GM19372 (cell line): ENCODE measurements around the gene UTP18.
A peak's percentile ranks its signal among the peaks of the same experiment; 100 is the strongest.
"Not testable (repeated sequence)": the region's sequence is repeated elsewhere in the genome, so short reads cannot be mapped to it uniquely, and the experiment has no call there.

ENCODE experiments used
- ATAC-seq: cut with Tn5 transposase; IDR thresholded peaks from one replicate; pipeline ENCODE4 v1.9.1; 2021; ENCODE audit warnings: mild to moderate bottlenecking, low read depth, moderate library complexity; ENCODE audit not compliant: unreplicated experiment

Gene UTP18

DNA sequence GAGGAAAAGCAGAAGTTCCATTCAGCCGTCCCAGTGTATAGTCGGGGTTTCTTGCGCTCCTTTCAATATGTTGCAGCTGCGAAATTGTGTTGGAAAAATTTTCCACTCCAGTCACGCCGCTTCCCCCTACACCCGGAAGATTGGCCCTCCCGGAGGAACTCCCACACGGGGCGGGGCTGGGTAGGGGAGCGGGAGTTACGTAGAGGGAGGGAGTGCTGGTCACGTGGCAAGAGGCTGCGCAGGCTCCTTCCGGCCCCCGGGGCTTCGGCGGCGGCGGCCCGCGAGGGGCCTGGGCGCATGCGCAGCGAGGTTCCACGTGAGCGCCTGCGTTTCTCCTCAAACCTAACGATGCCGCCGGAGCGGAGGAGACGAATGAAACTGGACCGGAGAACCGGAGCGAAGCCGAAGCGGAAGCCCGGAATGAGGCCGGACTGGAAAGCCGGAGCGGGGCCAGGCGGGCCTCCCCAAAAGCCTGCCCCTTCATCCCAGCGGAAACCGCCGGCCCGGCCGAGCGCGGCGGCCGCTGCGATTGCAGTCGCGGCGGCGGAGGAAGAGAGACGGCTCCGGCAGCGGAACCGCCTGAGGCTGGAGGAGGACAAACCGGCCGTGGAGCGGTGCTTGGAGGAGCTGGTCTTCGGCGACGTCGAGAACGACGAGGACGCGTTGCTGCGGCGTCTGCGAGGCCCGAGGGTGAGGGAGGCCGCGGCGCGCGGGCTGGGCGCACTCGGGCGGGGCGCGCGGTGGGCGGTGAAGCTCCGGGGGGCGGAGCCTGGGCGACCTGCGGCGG lies at the start of gene UTP18:
TSS of gene UTP18 (plus strand) at position 310 of the 787 bp plus-strand sequence. CDS start at position 349, 39 bp downstream.
- peak; percentile 71 for ATAC-seq

GRCh38 chr17:51214920-51215319 lies 45.4 kb upstream of the UTP18 start:
- ATAC-seq, result no peak

- ATAC-seq, result no peak
These were observed 42.4 kb upstream of the UTP18 start for GRCh38 chr17:51217946-51218345.

DNA sequence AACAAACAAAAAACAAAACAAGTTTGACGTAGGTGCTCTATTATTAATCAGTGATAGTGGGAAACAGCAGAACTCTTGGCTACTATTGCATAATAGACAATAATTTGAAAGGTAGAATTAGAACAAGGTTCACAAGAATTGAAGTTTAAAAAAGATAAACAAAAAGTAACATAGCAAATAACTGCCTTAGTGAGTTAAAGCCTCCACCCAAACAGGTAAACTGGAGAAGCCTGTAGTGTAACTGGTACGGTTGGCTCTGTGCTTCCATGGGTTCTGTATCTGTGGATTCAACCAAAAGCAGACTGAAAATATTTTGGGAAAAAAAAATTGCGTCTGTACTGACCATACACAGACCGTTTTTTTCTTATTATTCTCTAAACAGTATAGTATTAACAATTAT lies 39.0 kb upstream of the UTP18 start:
- no peak for ATAC-seq

GRCh38 chr17:51224402-51225262 lies 35.7 kb upstream of the UTP18 start:
- no peak for ATAC-seq

GRCh38 chr17:51225523-51225922 lies 34.8 kb upstream of the UTP18 start:
- ATAC-seq, result not testable (repeated sequence)

DNA sequence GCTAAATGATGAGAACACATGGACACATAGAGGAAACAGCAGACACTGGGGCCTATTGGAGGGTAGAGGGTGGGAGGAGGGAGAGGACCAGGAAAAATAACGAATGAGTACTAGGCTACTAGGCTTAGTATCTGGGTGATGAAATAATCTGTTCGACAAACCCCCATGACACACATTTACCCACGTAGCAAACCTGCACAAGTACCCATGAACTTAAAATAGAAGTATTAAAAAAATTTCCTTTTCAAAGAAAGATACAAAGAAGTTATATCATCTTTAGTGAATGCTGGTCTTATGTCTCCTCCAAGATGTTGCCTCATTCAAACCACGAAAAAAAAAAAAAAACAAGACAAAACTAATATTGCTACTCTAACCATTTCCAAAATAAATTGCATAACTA lies 32.2 kb upstream of the UTP18 start:
- ATAC-seq, result no peak

DNA sequence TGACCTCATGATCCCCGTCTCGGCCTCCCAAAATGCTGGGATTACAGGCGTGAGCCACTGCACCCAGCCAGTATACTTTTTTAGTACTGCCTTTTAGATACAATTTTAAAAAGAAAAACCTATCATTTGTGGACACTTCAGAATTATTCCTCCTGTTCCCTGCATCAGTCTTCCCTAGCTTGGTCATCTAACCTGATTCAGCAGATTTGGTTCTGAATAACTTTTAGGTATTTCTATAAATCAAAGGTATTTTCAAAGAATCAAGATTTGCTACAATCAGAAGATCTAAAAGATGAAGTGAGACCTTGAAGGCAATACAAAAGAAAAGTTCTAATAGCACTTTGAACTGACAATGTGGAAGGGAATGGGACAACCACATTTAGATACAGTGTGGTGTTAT lies 30.5 kb upstream of the UTP18 start:
- ATAC-seq, result no peak

GRCh38 chr17:51230306-51230705 lies 30.0 kb upstream of the UTP18 start:
- ATAC-seq, result no peak

DNA sequence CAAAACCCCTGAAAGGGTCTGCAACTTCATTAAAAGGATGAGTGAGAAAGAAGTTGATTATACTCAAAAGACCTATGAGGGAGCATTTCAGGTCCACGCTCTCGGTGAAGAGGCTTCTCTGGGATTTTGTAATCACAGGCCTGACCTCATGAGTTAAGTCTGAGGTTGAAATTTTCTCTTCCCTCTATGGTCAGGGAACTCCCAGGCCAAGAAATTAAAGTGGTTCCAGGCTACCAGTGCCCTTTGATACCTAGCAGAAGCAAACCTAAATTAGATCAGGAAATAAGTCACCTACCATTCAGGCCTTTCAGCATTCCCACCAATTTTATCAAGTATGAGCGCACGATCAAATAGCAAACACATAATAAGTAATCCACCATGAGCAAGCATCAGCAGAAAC lies 28.3 kb upstream of the UTP18 start:
- no peak for ATAC-seq

GRCh38 chr17:51234162-51234561 lies 26.2 kb upstream of the UTP18 start:
- no peak for ATAC-seq

GRCh38 chr17:51238255-51238887 lies 22.0 kb upstream of the UTP18 start:
- ATAC-seq, result no peak

DNA sequence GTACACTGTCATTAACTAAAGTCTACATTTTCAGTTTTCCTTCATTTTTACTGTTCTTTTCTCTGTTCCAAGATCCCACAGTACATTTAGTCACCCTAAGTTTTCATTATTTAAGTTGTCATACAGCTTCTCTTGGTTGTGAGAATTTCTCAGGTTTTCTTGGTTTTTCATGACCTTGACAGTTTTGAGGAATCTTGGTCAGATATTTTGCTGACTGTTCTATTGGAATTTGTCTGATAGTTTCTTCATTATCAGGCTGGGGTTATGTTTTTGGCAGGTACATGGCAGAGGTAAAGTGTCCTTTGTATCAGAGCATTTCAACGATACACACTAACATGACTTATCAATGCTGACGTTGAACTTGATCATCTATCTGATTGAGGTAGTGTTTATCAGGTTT lies 20.1 kb upstream of the UTP18 start:
- ATAC-seq, result no peak

DNA sequence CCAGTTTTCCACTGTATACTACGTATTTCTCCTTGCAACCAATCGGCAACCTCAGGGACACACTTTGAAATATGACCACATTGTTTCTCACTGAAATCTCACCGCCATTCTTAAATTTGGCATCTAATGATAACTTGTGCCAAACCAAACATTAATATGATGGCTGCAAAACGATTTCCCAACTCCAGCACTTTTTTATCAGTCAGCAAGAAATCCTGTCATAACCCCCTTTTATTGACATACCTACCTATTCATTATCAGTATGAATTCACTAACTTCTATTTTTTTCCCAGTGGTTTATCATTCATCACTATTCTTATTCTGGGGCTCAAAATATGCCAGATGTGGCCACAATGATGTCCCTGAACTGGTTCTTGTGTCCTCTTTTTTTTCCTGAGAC lies 16.3 kb upstream of the UTP18 start:
- no peak for ATAC-seq

DNA sequence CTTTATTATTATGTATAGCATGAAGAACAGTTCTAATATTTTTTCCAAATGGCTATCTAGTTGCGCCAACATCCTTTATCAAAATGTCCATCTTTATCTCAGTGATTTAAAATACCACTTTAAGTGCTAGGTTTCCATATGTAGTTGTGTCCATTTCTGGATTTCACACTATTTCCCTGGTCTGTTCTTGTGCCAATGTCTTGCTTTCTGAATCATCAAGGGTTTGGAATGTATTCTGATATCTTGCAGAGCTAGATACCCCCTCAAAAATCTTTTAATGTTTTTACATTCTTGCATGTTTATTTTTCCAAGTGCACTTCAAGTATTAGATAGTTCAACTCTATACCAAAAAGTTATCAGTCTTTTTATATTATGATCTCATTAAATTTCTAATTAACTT lies 14.8 kb upstream of the UTP18 start:
- no peak for ATAC-seq

DNA sequence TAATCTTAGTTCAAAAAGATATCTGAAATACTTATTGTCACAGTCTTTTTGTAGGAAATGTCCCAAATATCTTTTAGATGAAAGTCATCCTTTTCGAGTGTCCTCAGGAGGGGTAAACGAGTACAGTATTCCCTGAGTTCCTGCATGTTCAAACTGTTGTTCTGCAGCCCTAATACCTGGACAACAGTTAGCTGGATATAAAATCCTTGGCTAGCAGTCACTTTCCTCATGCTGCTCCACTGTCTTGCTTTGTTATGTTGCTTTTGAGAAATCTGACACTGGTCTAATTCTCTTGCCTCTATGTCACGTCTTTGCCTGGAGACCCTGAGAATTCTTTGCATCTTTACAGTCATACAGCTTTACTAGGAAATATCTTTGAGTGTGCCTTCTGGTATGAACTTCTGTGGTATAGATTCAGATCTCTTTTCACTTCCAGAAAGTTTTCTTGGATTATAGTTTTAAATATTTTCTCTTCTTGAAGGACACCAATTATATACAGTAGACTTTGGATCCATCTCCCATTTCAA lies 10.0 kb upstream of the UTP18 start:
- no peak for ATAC-seq

DNA sequence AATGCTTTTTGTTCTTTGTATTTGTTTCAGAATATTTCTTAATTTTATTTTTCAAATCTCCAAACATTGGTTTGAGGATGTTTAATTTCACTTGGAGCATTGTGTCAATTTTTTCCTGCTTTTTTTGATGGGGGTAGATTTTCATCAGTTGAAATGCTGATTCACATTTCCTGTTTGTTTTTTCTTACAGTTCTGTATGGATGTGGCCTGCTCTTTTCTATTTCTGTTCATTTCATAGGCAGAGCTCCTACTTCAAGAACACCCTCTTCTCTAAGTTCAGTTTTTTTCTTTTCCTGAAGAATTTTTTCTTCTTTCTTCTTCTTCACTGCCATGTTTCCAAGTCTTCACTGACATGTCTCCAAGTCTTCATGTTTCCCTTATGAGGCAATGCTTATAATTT lies 9.3 kb upstream of the UTP18 start:
- no peak for ATAC-seq

GRCh38 chr17:51255673-51256072 lies 4.7 kb upstream of the UTP18 start:
- ATAC-seq, result no peak

- ATAC-seq, result no peak
These were observed 4.2 kb upstream of the UTP18 start for GRCh38 chr17:51256101-51256500.

DNA sequence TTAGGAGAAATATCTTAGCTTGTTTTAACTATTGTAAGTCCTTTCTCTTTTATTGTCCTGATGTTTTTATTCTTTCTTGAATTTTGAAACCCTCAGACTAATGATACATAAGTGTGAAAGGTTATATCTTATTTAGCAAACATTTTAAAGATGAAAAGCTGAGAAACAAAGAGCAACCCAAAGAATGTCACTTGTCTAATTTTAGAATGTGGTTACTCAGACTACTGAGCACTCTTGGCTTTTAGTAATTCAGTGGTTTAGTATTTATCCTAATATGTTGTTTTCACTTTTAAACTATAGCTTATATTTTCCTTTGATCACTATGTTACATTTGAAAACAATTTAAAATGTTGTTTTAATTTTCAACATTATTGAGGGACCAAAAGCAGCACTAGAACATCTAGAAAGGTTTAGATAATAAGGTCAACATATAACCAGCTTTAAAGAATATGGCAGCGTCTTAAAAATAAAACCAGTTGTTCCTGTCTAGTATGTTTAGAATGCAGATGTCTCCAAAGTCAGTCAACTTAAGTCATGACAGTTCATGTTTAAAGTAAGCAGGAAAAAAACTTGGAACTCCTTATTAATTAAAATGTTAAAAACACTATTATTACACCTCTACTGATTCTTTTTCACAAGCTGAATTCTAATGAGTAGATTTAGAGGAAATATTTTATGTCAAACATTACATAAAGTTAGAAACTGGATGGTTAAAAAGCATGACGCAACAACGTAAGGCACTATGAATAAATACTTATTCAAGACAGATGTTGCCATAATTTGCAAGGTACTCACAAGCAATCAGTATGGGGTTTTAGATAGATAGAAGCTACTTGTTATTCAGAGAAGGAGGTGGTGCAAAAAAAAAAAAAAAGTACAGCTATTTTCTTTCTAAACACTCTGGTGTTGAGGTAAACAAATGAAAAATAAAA lies 2.9 kb upstream of the UTP18 start:
- no peak for ATAC-seq
